Middle frontal gyrus (tissue), 1 donor: ENCODE data around the gene MGST2.
"Not testable (repeated sequence)": the region's sequence is repeated elsewhere in the genome, so short reads cannot be mapped to it uniquely, and the experiment has no call there.

Source experiments
- DNase-seq: peaks from one replicate; pipeline ENCODE4 v3.0.0-alpha.2; 2015; ENCODE audit warnings: low spot score; ENCODE audit errors: extremely low spot score

The MGST2 gene

GRCh38 chr4:139669335-139669734 lies 3.7 kb downstream of the MGST2 start:
- DNase-seq, result no peak

- DNase-seq, result no peak
Observed at GRCh38 chr4:139669890-139670289, 4.3 kb downstream of the MGST2 start.

DNA sequence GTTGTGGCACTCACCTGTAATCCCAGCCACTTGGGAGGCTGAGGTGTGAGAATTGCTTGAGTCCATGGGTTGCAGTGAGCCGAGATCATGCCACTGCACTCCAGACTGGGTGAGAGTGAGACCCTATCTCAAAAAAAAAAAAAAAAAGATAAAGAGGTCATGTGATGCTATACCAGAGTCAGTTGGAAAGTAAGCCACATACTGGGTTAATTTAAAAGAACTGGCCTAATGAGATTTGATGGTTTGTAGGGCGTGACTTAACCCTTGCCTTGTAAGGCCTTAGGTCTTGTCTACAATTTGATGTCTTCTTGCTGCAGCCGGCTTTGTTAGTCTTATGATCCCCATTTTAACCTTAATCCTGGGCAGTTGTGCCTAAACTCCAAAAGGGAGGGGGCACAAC lies 5.2 kb downstream of the MGST2 start:
- no peak for DNase-seq

DNA sequence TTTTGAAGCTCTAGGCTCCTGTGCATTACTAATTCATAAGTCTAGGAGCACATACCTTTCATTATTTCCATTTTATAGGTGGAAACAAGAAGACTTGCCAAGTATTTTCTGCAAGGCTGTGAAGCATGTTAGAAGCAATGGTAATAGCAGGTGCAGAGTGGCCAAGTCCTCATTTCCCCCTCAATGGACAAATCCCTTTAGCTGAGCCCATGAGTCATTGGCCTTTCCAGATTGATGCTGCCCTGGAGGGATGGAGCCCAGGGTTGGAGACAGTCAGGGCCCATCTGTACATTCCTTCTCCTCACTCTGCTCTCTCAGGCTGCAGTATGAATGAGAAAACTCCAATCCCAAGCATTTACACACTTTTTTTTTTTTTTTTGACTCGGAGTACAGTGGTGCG lies 6.6 kb downstream of the MGST2 start:
- no peak for DNase-seq

DNA sequence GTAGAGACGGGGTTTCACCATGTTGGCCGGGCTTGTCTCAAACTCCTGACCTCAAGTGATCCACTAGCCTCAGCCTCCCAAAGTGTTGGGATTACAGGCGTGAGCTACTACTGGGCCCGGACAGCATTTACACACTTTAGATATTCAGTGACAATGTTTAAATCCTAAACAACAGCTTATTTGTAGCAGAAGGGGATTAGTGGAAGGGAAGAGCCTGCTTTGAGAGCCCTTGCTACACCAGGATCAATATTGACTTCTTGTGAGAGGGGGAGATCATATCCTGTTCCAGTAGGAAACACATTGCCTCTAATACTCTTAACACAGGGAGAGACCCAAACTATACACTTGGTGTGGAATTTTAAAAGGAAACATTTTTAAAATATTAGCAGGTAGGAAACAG lies 7.1 kb downstream of the MGST2 start:
- no peak for DNase-seq

GRCh38 chr4:139674875-139675550 lies 9.4 kb downstream of the MGST2 start:
- DNase-seq, result no peak

DNA sequence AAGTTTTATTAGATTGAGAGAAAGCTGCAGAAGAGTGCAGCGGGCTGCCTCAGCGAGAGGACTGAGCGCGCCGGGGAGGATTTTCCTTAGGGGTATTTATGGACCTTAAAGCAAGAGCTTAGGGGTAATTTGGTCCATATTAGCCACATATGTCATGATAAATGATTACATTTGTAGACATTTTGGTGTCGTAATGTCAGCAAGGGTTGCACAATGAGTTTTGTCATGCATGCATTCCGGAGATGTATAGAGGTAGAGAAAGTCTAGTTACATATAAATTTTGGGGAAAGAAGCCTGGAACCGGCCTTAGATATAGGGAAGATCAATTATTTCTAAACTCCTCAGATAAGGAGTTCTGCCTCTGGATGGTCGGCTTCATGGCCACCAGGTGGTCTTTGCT lies 10.0 kb downstream of the MGST2 start:
- DNase-seq, result no peak

DNA sequence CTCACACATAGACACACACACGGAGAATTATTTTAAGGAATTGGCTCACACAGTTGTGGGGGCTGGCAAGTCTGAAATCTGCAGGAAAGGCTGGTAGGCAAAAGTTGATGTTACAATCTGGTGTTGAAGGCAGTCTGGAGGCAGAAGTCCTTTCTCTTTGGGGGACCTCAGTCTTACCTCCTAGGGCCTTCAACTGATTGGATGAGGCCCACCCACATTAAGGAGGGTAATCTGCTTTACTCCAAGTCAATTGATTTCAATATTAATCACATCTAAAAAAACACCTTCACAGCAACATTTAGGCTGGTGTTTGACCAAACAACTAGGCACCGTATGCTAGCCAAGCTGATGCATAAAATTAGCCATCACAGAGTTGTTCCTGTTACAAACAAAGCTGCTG lies 10.7 kb downstream of the MGST2 start:
- DNase-seq, result no peak

GRCh38 chr4:139676913-139677585 lies 11.4 kb downstream of the MGST2 start:
- no peak for DNase-seq

DNA sequence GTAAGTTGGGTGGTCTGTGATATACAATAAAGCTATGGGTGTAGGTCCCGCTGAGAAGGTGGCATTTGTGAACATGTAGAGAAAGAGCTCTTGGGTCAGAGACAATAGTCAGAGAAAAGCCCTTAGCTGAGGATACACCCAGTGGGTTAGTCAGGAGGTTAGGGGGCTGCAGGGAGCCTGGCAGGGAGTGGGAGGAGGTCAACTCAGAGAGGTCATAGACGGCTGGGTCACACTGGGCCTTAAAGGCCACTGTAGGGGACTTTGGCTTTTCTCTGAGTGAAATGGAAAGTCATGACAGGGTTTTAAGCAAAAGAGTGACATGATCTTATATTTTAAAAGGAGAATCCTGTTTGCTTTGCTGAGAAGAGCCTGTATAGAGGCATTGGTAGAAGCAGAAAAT lies 16.7 kb downstream of the MGST2 start:
- no peak for DNase-seq

DNA sequence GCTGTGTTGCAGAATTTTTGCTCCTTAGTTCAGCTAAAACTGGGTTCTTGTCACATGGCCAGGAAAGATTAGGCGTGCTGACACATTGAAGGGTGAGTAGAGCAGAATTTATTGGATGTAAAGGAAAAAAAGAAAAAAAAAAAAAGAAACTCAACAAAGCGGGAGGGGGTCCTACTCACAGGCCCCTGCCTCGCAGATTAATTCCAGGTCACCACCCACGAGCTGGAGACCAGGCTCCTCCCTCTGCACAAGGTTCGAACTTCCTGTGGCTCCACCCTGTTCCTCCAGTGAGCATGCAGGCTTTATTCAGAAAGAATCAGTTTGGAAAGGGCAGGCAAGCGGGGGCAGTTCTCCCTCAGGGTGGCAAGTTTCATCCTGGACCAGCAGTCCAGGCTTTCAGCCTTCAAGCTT lies 17.1 kb downstream of the MGST2 start:
- no peak for DNase-seq

DNA sequence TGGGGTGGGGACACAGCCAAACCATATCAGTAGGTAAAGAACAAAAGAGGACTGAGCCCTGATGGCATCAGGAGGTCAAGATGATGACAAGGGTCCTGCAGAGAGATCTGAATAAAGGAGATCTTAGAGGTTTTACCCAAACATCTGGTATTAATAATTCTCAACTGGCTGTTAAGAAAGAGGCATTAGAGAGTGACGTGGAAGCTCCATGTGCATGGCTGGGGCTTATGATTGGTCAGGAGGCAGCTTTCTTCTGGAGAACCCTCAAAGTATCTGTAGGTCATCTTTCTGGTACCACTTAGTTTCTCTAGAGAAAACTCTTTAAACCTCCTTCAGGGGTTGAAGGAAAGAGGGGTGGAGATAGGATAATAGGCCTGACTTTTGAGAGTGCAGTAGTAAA lies 18.7 kb downstream of the MGST2 start:
- DNase-seq, result no peak

- no peak for DNase-seq
Observed at GRCh38 chr4:139685180-139685579, 19.6 kb downstream of the MGST2 start.

GRCh38 chr4:139686130-139686529 lies 20.5 kb downstream of the MGST2 start:
- DNase-seq, result no peak

- DNase-seq, result no peak
Observed at GRCh38 chr4:139686988-139687387, 21.4 kb downstream of the MGST2 start.

GRCh38 chr4:139689093-139689722 lies 23.6 kb downstream of the MGST2 start:
- no peak for DNase-seq

GRCh38 chr4:139690419-139690818 lies 24.8 kb downstream of the MGST2 start:
- no peak for DNase-seq

GRCh38 chr4:139692309-139693012 lies 26.8 kb downstream of the MGST2 start:
- no peak for DNase-seq

GRCh38 chr4:139694522-139695107 lies 29.0 kb downstream of the MGST2 start:
- no peak for DNase-seq

DNA sequence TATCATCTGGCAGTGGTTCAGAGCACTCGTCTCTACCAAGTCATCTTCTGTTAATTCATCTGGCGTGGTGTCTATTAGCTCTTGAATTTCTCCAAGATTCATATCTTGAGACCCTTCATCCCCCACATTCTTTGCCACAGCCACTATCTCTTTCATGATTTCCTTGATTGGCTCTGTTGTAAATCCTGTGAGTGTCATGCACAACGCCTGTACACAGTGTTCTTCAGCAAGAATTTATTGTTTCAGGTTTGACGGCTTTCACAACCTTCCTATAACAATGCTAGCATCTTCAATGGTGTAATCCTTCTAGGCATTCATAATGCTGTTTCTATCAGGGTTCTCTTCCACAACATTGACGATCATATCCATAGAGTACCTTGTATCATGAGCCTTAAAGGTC lies 30.9 kb downstream of the MGST2 start:
- DNase-seq, result no peak

DNA sequence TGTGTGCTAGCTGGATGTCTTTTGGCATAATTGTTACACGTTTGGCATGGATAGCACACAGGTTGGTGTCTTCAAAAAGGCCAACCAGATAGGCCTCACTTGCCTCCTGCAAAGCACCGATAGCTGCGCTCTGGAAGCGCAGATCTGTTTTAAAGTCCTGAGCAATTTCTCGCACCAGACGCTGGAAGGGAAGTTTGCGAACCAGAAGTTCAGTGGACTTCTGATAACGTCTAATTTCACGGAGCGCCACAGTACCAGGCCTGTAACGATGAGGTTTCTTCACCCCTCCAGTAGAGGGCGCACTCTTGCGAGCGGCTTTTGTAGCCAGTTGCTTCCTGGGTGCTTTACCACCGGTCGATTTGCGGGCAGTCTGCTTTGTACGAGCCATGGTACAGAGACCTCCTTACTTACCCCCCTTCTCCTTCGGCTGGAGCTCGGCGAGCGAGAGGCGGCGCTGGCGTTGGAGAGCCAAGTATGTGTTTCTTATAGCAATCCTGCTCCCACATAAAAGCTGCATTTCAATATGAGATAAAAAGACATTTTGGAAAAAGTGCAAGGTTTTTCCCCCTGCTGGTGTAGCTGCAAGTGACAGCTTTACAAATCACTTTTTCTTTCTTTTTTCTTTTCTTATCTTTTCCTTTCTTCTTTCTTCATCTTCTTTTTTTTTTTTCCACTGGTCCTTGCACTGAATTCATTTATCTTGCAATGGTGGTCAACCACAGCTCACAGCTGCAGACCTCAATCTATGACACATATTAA lies 32.7 kb downstream of the MGST2 start:
- not testable (repeated sequence) for DNase-seq
